NT2/D1 (cell line): ENCODE results near the gene FARP1.

Source experiments
- DNase-seq: peaks from one replicate; pipeline ENCODE4 v3.0.0-alpha.2; 2011; ENCODE audit warnings: low read depth, low spot score
- H3K27me3 ChIP-seq: 2 replicates; pipeline ENCODE4 v1.6.0; 2011; ENCODE audit warnings: mild to moderate bottlenecking; ENCODE audit not compliant: insufficient read length, insufficient read depth
- H3K36me3 ChIP-seq: 2 replicates; pipeline ENCODE4 v1.6.1; 2011; ENCODE audit warnings: mild to moderate bottlenecking, low read length, mixed read lengths; ENCODE audit not compliant: insufficient read depth, insufficient read length
- H3K4me1 ChIP-seq: 2 replicates; pipeline ENCODE4 v1.5.1; 2011; ENCODE audit not compliant: insufficient read depth, insufficient read length
- H3K4me3 ChIP-seq: 2 replicates; pipeline ENCODE4 v1.5.1; 2011; ENCODE audit warnings: low read depth; ENCODE audit not compliant: insufficient read length
- H3K9ac ChIP-seq: 2 replicates; pipeline ENCODE4 v1.6.0; 2011; ENCODE audit warnings: low read depth; ENCODE audit not compliant: insufficient read length
- H3K9me3 ChIP-seq: 2 replicates; pipeline ENCODE4 v1.5.1; 2011; ENCODE audit warnings: mild to moderate bottlenecking, low read length; ENCODE audit not compliant: insufficient read depth
- SUZ12 ChIP-seq: IDR thresholded peaks from 2 replicates; pipeline ENCODE4 v1.6.1; 2011; ENCODE audit not compliant: insufficient read length, insufficient read depth; ENCODE audit errors: extremely low read depth
- YY1 ChIP-seq: IDR thresholded peaks from 2 replicates; pipeline ENCODE4 v1.6.1; 2011; ENCODE audit not compliant: insufficient read length, insufficient read depth
- ZNF274 ChIP-seq: IDR thresholded peaks from 2 replicates; pipeline ENCODE4 v1.6.1; 2011; ENCODE audit warnings: mild to moderate bottlenecking, low read depth, low read length

FARP1 gene

GRCh38 chr13:98208606-98209005, 65.7 kb downstream of the FARP1 start:
- Histone ChIP-seq H3K9ac (no peak overlapping the region), H3K27me3 (no peaks in the 10 kb centered on the region), H3K9me3 (peaks cover 7% of the 10 kb centered on the region; the same call in 1 of the 2 replicates), H3K4me1 (no peaks in the 10 kb centered on the region), H3K4me3 (no peak overlapping the region), H3K36me3 (peaks cover 3% of the 10 kb centered on the region)
- TF ChIP-seq ZNF274 (no peak), YY1 (no peak), SUZ12 (no peak)
- DNase-seq = no peak

GRCh38 chr13:98212763-98213162, 69.9 kb downstream of the FARP1 start:
- Histone ChIP-seq H3K4me1 (no peaks in the 10 kb centered on the region), H3K27me3 (no peaks in the 10 kb centered on the region), H3K9ac (no peak overlapping the region), H3K36me3 (peaks cover 22% of the 10 kb centered on the region), H3K4me3 (no peak overlapping the region), H3K9me3 (peaks cover 6% of the 10 kb centered on the region; the same call in 1 of the 2 replicates)
- DNase-seq = no peak
- TF ChIP-seq ZNF274 = no peak
- TF ChIP-seq YY1 = no peak
- no peak for TF ChIP-seq SUZ12

GRCh38 chr13:98213354-98213753, 70.5 kb downstream of the FARP1 start:
- TF ChIP-seq YY1 (no peak), ZNF274 (no peak), SUZ12 (no peak)
- Histone ChIP-seq H3K9ac (no peak overlapping the region), H3K27me3 (no peaks in the 10 kb centered on the region), H3K4me3 (no peak overlapping the region), H3K4me1 (no peaks in the 10 kb centered on the region), H3K9me3 (peaks cover 6% of the 10 kb centered on the region; the same call in 1 of the 2 replicates), H3K36me3 (peaks cover 22% of the 10 kb centered on the region)
- no peak for DNase-seq

- TF ChIP-seq ZNF274 (no peak), SUZ12 (no peak), YY1 (no peak)
- Histone ChIP-seq H3K4me1 (no peaks in the 10 kb centered on the region), H3K4me3 (no peak overlapping the region), H3K9ac (no peak overlapping the region), H3K9me3 (peaks cover 6% of the 10 kb centered on the region; the same call in 1 of the 2 replicates), H3K36me3 (peaks cover 22% of the 10 kb centered on the region), H3K27me3 (no peaks in the 10 kb centered on the region)
- DNase-seq = no peak
Observed at GRCh38 chr13:98214008-98214643, 71.2 kb downstream of the FARP1 start.

- Histone ChIP-seq H3K4me3 (no peak overlapping the region), H3K4me1 (no peaks in the 10 kb centered on the region), H3K36me3 (peaks cover 22% of the 10 kb centered on the region), H3K27me3 (no peaks in the 10 kb centered on the region), H3K9me3 (peaks cover 6% of the 10 kb centered on the region; the same call in 1 of the 2 replicates), H3K9ac (no peak overlapping the region)
- TF ChIP-seq ZNF274 (no peak), YY1 (no peak), SUZ12 (no peak)
- DNase-seq = no peak
Observed at GRCh38 chr13:98214707-98215106, 71.8 kb downstream of the FARP1 start.

- H3K27me3 ChIP-seq = no peaks in the 10 kb centered on the region
- peaks cover 6% of the 10 kb centered on the region; the same call in 1 of the 2 replicates for H3K9me3 ChIP-seq
- TF ChIP-seq ZNF274 (no peak), SUZ12 (no peak), YY1 (no peak)
- peaks cover 22% of the 10 kb centered on the region for H3K36me3 ChIP-seq
- no peak overlapping the region for H3K9ac ChIP-seq
- H3K4me3 ChIP-seq = no peak overlapping the region
- DNase-seq = no peak
- H3K4me1 ChIP-seq = no peaks in the 10 kb centered on the region
Observed at GRCh38 chr13:98215508-98215907, 72.6 kb downstream of the FARP1 start.

- Histone ChIP-seq H3K4me3 (no peak overlapping the region), H3K27me3 (no peaks in the 10 kb centered on the region), H3K9ac (no peak overlapping the region), H3K36me3 (peaks cover 22% of the 10 kb centered on the region), H3K9me3 (peaks cover 1% of the 10 kb centered on the region; the same call in 1 of the 2 replicates), H3K4me1 (no peaks in the 10 kb centered on the region)
- DNase-seq = no peak
- no peak for TF ChIP-seq SUZ12
- no peak for TF ChIP-seq ZNF274
- TF ChIP-seq YY1 = no peak
Observed at GRCh38 chr13:98216135-98216565, 73.3 kb downstream of the FARP1 start.
